ENCODE measurements around the gene TRIM27. TPM values are rescaled to one million over a fixed set of nuclear protein-coding genes. Genes with fewer than 3 reads are reported as not detected.
"Not testable (repeated sequence)": the region's sequence is repeated elsewhere in the genome, so short reads cannot be mapped to it uniquely, and the experiment has no call there.

The TRIM27 gene
- total and polyA plus RNA-seq, 10 of the 15 experiments (the other 5 are each of a cell fraction or from before 2014, with no cell fraction given) = 18.5 to 74.7 (median 58.0) TPM

DNA sequence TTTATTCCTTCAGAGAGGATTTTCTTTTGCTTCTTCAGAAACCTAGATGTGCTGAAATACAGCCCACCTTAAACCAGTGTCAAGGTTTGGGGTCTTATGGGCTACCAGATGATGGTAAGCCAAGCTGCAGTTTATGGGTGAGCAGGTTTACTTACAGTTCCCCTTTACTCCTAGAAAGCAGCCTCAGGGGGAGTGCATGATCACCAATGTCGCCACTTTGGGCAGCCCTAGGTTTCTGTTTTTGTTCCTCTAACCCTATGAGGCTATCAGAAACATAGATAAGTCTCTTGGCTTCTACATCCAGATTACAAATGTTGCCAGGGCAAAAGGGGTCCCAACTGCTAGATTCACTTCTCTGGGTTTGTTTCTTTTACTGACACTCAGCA, 67.2 kb downstream of the TRIM27 start:
- H3K27ac ChIP-seq (ENCODE audit: control insufficient read depth, insufficient read depth) = no peak overlapping the region
- no TSS peak for BruUV-seq (replicated peaks)
- H3K9me3 ChIP-seq (replicated peaks; ENCODE audit: control insufficient read depth, insufficient read depth, low read length) = no peaks in the 10 kb centered on the region; the same call in 2 of the 3 replicates
- ChIA-PET RAD21 (ENCODE audit: unreplicated experiment) (no interaction called here), POLR2A (no interaction called here), CTCF (no interaction called here), SMC1A (ENCODE audit: uncharacterized antibody, unreplicated experiment) (no interaction called here)
- no peaks in the 10 kb centered on the region for H3K79me2 ChIP-seq (ENCODE audit: control insufficient read depth, insufficient read depth, low read length)
- DNase-seq (ENCODE audit: low read depth, low spot score) (no peak), ATAC-seq (no peak), FAIRE-seq (no peak)
- no peak overlapping the region for H3K4me2 ChIP-seq (ENCODE audit: control insufficient read depth, insufficient read depth)
- no peaks in the 10 kb centered on the region for H4K20me1 ChIP-seq (ENCODE audit: control insufficient read depth, insufficient read depth)
- H3K4me1 ChIP-seq (ENCODE audit: control insufficient read depth, insufficient read depth, low read length) = no peaks in the 10 kb centered on the region
- H3K9ac ChIP-seq (ENCODE audit: control insufficient read depth, insufficient read depth, low read length) = no peak overlapping the region
- no peak overlapping the region for H3K4me3 ChIP-seq
- H3K27me3 ChIP-seq (replicated peaks in 1 of 2; ENCODE audit: control insufficient read depth in 2 of 2, insufficient read depth in 2 of 2, low read length in 1 of 2) = no peaks in the 10 kb centered on the region; a peak in 1 of 4 replicates
- in situ Hi-C loops (cut with MboI) (no loop called here), intact Hi-C loops (cut with micrococcal nuclease; ENCODE audit: unreplicated experiment) (no loop called here)
- 0% methylated on average over 1 of the region's 1 CpG for WGBS (ENCODE audit: insufficient coverage, insufficient replicate concordance, low lambda C conversion rate, missing lambda C conversion rate)
- no peak overlapping the region for H2AFZ ChIP-seq (ENCODE audit: control insufficient read depth, low read depth, low read length)
- TF ChIP-seq SPI1 (IDR thresholded peaks at IDR 0.05; ENCODE audit: borderline replicate concordance, insufficient read depth, low read depth, low read length) (peak; percentile 55; the same call in 1 of the 2 replicates), IRF4 (IDR thresholded peaks at IDR 0.05; ENCODE audit: low read depth, low read length) (no peak)
- no peaks in the 10 kb centered on the region for H3K36me3 ChIP-seq (ENCODE audit: control insufficient read depth in 2 of 2, insufficient read depth in 2 of 2, low read length in 1 of 2)

DNA sequence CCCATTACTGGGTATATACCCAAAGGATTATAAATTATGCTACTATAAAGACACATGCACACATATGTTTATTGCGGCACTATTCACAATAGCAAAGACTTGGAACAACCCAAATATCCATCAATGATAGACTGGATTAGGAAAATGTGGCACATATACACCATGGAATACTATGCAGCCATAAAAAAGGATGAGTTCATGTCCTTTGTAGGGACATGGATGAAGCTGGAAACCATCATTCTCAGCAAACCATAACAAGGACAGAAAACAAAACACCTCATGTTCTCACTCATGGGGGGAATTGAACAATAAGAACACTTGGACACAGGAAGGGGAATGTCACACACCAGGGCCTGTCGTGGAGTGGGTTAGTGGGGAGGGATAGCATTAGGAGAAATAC, 69.4 kb downstream of the TRIM27 start:
- H3K9ac ChIP-seq (ENCODE audit: control insufficient read depth, insufficient read depth, low read length); ATAC-seq; H4K20me1 ChIP-seq (ENCODE audit: control insufficient read depth, insufficient read depth); SMC1A ChIA-PET (ENCODE audit: uncharacterized antibody, unreplicated experiment); H3K36me3 ChIP-seq (ENCODE audit: control insufficient read depth in 2 of 2, insufficient read depth in 2 of 2, low read length in 1 of 2); FAIRE-seq; CTCF ChIA-PET; H3K27me3 ChIP-seq (replicated peaks in 1 of 2; ENCODE audit: control insufficient read depth in 2 of 2, insufficient read depth in 2 of 2, low read length in 1 of 2); RAD21 ChIA-PET (ENCODE audit: unreplicated experiment); H3K4me1 ChIP-seq (ENCODE audit: control insufficient read depth, insufficient read depth, low read length); H3K4me2 ChIP-seq (ENCODE audit: control insufficient read depth, insufficient read depth); BruUV-seq (replicated peaks); H3K9me3 ChIP-seq (replicated peaks; ENCODE audit: control insufficient read depth, insufficient read depth, low read length); H2AFZ ChIP-seq (ENCODE audit: control insufficient read depth, low read depth, low read length); H3K4me3 ChIP-seq; DNase-seq (ENCODE audit: low read depth, low spot score); H3K27ac ChIP-seq (ENCODE audit: control insufficient read depth, insufficient read depth); intact Hi-C loops (cut with micrococcal nuclease; ENCODE audit: unreplicated experiment); in situ Hi-C loops (cut with MboI); POLR2A ChIA-PET; H3K79me2 ChIP-seq (ENCODE audit: control insufficient read depth, insufficient read depth, low read length): not testable (repeated sequence)
- WGBS (ENCODE audit: insufficient coverage, insufficient replicate concordance, low lambda C conversion rate, missing lambda C conversion rate) = 17% methylated on average over 2 of the region's 2 CpGs

Small RNAs within 50 kb of the gene (small RNA-seq; reads per million reads assigned to genes)
- gene RNU6-930P = not detected

Other genes starting within 250 kb of the TRIM27 start
- not detected in 2 replicates for gene ZNF311, start 81.3 kb upstream of the TRIM27 start, total RNA-seq (2014; rRNA removed)
- gene ZNF311, start 81.3 kb upstream of the TRIM27 start, total RNA-seq (2014; rRNA removed; fragmentation: Illumina TruSeq; extraction: Trizol) = not detected in 2 replicates
- gene ZNF311, start 81.3 kb upstream of the TRIM27 start, total RNA-seq (2021) = not detected in 2 replicates
- gene ZNF311, start 81.3 kb upstream of the TRIM27 start, polyA plus RNA-seq (2011; rRNA removed) = 0.03 and 0.07 TPM in 2 replicates
- not detected in 2 replicates for gene ZNF311, start 81.3 kb upstream of the TRIM27 start, polyA plus RNA-seq (2014; fragmentation: Illumina TruSeq; extraction: Trizol)
- not detected for gene ZNF311, start 81.3 kb upstream of the TRIM27 start, polyA plus RNA-seq (2014; fragmentation: Nextera tagmentation; extraction: Ambion mirVana)
- not detected in 2 replicates for gene ZNF311, start 81.3 kb upstream of the TRIM27 start, polyA plus RNA-seq (2014; rRNA removed)
- not detected for gene ZNF311, start 81.3 kb upstream of the TRIM27 start, polyA plus RNA-seq (2016; fragmentation: Nextera tagmentation; extraction: Ambion mirVana)
- not detected in 2 replicates for gene OR2W1, start 121.2 kb upstream of the TRIM27 start, total RNA-seq (2014; rRNA removed)
- not detected in 2 replicates for gene OR2W1, start 121.2 kb upstream of the TRIM27 start, total RNA-seq (2014; rRNA removed; fragmentation: Illumina TruSeq; extraction: Trizol)
- gene OR2W1, start 121.2 kb upstream of the TRIM27 start, total RNA-seq (2021) = not detected in 2 replicates
- not detected in 2 replicates for gene OR2W1, start 121.2 kb upstream of the TRIM27 start, polyA plus RNA-seq (2011; rRNA removed)
- gene OR2W1, start 121.2 kb upstream of the TRIM27 start, polyA plus RNA-seq (2014; fragmentation: Illumina TruSeq; extraction: Trizol) = not detected in 2 replicates
- not detected for gene OR2W1, start 121.2 kb upstream of the TRIM27 start, polyA plus RNA-seq (2014; fragmentation: Nextera tagmentation; extraction: Ambion mirVana)
- not detected in 2 replicates for gene OR2W1, start 121.2 kb upstream of the TRIM27 start, polyA plus RNA-seq (2014; rRNA removed)
- gene OR2W1, start 121.2 kb upstream of the TRIM27 start, polyA plus RNA-seq (2016; fragmentation: Nextera tagmentation; extraction: Ambion mirVana) = not detected
- not detected in 2 replicates for gene OR2B3, start 163.3 kb upstream of the TRIM27 start, total RNA-seq (2014; rRNA removed)
- not detected in 2 replicates for gene OR2B3, start 163.3 kb upstream of the TRIM27 start, total RNA-seq (2014; rRNA removed; fragmentation: Illumina TruSeq; extraction: Trizol)
- gene OR2B3, start 163.3 kb upstream of the TRIM27 start, total RNA-seq (2021) = not detected in 2 replicates
- gene OR2B3, start 163.3 kb upstream of the TRIM27 start, polyA plus RNA-seq (2011; rRNA removed) = not detected in 2 replicates
- not detected in 2 replicates for gene OR2B3, start 163.3 kb upstream of the TRIM27 start, polyA plus RNA-seq (2014; fragmentation: Illumina TruSeq; extraction: Trizol)
- gene OR2B3, start 163.3 kb upstream of the TRIM27 start, polyA plus RNA-seq (2014; fragmentation: Nextera tagmentation; extraction: Ambion mirVana) = not detected
- gene OR2B3, start 163.3 kb upstream of the TRIM27 start, polyA plus RNA-seq (2014; rRNA removed) = not detected in 2 replicates
- not detected for gene OR2B3, start 163.3 kb upstream of the TRIM27 start, polyA plus RNA-seq (2016; fragmentation: Nextera tagmentation; extraction: Ambion mirVana)
- not detected in 2 replicates for gene OR2J1, start 175.5 kb upstream of the TRIM27 start, total RNA-seq (2014; rRNA removed)
- gene OR2J1, start 175.5 kb upstream of the TRIM27 start, total RNA-seq (2014; rRNA removed; fragmentation: Illumina TruSeq; extraction: Trizol) = not detected in 2 replicates
- gene OR2J1, start 175.5 kb upstream of the TRIM27 start, total RNA-seq (2021) = not detected in 2 replicates
- not detected in 2 replicates for gene OR2J1, start 175.5 kb upstream of the TRIM27 start, polyA plus RNA-seq (2011; rRNA removed)
- not detected in 2 replicates for gene OR2J1, start 175.5 kb upstream of the TRIM27 start, polyA plus RNA-seq (2014; fragmentation: Illumina TruSeq; extraction: Trizol)
- gene OR2J1, start 175.5 kb upstream of the TRIM27 start, polyA plus RNA-seq (2014; fragmentation: Nextera tagmentation; extraction: Ambion mirVana) = not detected
- not detected in 2 replicates for gene OR2J1, start 175.5 kb upstream of the TRIM27 start, polyA plus RNA-seq (2014; rRNA removed)
- not detected for gene OR2J1, start 175.5 kb upstream of the TRIM27 start, polyA plus RNA-seq (2016; fragmentation: Nextera tagmentation; extraction: Ambion mirVana)
- gene OR2J3, start 184.1 kb upstream of the TRIM27 start, total RNA-seq (2014; rRNA removed) = not detected in 2 replicates
- gene OR2J3, start 184.1 kb upstream of the TRIM27 start, total RNA-seq (2014; rRNA removed; fragmentation: Illumina TruSeq; extraction: Trizol) = not detected in 2 replicates
- not detected in 2 replicates for gene OR2J3, start 184.1 kb upstream of the TRIM27 start, total RNA-seq (2021)
- not detected in 2 replicates for gene OR2J3, start 184.1 kb upstream of the TRIM27 start, polyA plus RNA-seq (2011; rRNA removed)
- gene OR2J3, start 184.1 kb upstream of the TRIM27 start, polyA plus RNA-seq (2014; fragmentation: Illumina TruSeq; extraction: Trizol) = not detected in 2 replicates
- not detected for gene OR2J3, start 184.1 kb upstream of the TRIM27 start, polyA plus RNA-seq (2014; fragmentation: Nextera tagmentation; extraction: Ambion mirVana)
- not detected in 2 replicates for gene OR2J3, start 184.1 kb upstream of the TRIM27 start, polyA plus RNA-seq (2014; rRNA removed)
- gene OR2J3, start 184.1 kb upstream of the TRIM27 start, polyA plus RNA-seq (2016; fragmentation: Nextera tagmentation; extraction: Ambion mirVana) = not detected
- not detected in 2 replicates for gene OR2J2, start 246.9 kb upstream of the TRIM27 start, total RNA-seq (2014; rRNA removed)
- gene OR2J2, start 246.9 kb upstream of the TRIM27 start, total RNA-seq (2014; rRNA removed; fragmentation: Illumina TruSeq; extraction: Trizol) = not detected in 2 replicates
- gene OR2J2, start 246.9 kb upstream of the TRIM27 start, total RNA-seq (2021) = not detected in 2 replicates
- not detected in 2 replicates for gene OR2J2, start 246.9 kb upstream of the TRIM27 start, polyA plus RNA-seq (2011; rRNA removed)
- gene OR2J2, start 246.9 kb upstream of the TRIM27 start, polyA plus RNA-seq (2014; fragmentation: Illumina TruSeq; extraction: Trizol) = not detected in 2 replicates
- gene OR2J2, start 246.9 kb upstream of the TRIM27 start, polyA plus RNA-seq (2014; fragmentation: Nextera tagmentation; extraction: Ambion mirVana) = not detected
- not detected in 2 replicates for gene OR2J2, start 246.9 kb upstream of the TRIM27 start, polyA plus RNA-seq (2014; rRNA removed)
- not detected for gene OR2J2, start 246.9 kb upstream of the TRIM27 start, polyA plus RNA-seq (2016; fragmentation: Nextera tagmentation; extraction: Ambion mirVana)